NCI-H146 (cell line): ENCODE measurements around the gene DSG4.

ENCODE experiments used
- DNase-seq: peaks from one replicate; lab custom pipeline; 2025; lab: John Stamatoyannopoulos, UW

Gene DSG4

GRCh38 chr18:31407649-31408048 is 31.1 kb downstream of the DSG4 start:
- DNase-seq: no peak

DNA sequence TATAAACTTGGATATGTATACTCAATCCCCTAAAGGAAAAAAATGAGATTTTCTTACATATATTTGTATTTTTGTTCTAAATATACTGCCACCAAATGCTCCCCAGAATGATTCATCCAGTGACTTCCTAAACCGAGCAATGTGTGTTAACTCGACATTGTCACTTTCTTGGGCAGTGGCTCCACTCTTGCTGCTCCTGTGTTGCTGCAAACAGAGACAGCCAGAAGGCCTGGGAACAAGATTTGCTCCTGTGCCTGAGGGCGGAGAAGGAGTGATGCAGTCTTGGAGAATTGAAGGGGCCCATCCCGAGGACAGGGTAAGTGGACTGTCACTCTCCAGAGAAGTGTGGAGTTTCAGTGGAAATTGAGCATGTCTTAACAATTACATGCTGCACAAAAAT is 32.7 kb downstream of the DSG4 start:
- no peak for DNase-seq

DNA sequence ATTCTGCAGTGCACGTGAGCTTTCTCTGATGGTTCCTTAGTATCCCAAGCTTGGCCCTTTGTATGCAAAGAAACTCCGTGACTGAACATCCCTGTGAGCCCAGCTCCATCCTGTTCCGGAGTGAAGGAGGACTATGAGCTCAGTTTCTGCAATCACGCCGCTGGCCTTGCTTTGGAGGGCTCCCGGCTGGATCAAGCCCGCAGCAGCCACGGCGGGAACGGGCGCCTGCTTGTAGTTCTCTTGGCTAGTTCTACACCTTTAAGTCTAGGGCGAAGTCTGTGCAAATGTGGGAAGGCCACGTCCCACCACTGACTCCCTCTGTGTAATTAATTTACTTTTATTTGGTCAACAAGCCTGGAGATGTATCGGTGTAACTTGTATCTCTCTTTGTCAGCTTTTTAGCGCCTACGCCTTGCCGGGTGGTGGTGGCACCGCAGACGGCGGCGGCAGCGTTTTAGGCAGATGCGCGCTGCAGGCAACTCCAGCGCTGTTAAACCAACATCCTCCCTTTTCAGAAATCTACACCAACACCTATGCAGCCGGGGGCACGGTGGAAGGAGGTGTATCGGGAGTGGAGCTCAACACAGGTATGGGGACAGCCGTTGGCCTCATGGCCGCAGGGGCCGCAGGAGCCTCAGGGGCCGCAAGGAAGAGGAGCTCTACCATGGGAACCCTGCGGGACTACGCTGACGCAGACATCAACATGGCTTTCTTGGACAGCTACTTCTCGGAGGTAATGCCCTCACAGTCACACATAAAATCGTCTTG is 34.3 kb downstream of the DSG4 start:
- DNase-seq: no peak

- no peak for DNase-seq
Observed at GRCh38 chr18:31413137-31413536, 36.6 kb downstream of the DSG4 start.

DNA sequence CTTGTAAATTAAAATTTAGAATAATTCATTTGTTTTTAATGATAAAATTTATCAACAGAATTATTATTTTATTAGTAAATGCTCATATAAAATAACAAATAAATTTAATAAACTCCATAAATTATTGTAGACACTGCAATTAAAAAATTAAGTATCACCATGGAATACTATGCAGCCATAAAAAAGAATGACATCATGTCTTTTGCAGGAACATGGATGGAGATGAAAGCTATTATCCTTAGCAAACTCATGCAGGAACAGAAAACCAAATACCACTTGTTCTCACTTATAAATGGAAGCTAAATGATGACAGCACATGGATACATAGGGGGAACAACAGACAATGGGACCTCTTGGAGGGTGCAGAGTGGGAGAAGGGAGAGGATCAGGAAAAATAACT is 41.3 kb downstream of the DSG4 start:
- no peak for DNase-seq

GRCh38 chr18:31419457-31419932 is 42.9 kb downstream of the DSG4 start:
- no peak for DNase-seq

DNA sequence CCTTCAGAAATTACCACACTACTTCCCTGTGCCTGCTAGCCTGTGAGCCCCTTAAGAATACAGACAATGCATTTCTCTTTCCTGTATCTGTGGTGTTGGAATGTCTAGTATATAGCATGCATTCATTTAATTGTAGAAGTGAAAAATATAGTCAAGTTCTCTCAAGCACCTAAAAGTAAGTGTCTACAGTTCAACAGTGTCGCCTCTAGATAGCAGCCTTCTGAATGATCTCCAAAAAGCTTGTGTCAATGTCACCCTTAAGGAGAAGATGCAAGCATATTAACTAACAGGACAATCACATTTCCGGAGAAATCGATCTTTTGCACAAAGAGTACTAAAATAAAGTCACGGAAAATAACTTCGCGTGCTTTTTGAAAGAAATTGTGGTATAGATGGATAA is 43.5 kb downstream of the DSG4 start:
- no peak for DNase-seq

GRCh38 chr18:31420524-31420923 is 43.9 kb downstream of the DSG4 start:
- DNase-seq: no peak

DNA sequence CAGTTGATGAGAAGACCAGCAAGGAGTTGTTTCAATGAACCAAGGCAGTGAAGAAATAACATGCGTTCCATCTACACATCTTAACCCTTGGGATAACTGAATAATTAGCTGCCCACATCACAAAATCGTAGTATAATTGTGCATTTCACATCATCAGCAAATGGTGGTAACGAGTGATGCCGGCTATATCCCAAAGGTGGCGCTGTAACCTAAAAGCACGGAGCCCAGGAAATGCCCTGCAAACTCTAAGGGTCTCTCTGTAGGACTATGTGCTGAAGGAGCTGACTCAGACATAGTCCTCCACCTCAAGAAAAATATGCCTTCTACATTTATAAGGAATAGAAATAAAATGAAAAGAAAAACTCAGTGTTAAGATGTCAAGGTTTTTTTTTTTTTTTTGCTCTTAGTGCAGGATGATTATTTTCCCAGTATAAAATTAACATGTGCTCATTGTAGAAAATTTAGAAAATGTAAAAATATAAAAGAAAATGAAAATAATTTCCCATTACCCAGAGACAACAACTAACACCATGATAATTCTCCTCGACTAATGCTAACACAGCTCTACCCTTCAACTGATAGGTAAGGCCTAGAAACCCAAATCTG is 47.9 kb downstream of the DSG4 start:
- no peak for DNase-seq

DNA sequence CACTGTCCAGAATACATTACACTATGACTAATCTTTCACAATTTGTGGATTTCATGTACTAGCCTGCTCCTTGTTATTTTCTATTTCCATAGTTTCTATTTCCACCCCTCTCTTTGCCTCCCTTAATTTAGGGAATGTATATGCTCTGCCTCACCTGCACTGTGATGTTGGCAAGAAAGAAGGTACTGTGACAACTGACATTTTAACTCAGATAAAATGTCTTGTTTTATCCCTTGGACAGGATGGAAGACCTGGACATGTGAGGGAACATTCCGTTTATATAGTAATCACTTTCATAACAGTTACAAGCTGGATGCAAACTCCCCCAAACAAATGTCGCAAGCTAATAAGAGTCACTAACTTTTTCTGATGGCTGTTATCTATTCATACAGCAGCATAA is 49.4 kb downstream of the DSG4 start:
- no peak for DNase-seq

GRCh38 chr18:31426871-31427406 is 50.4 kb downstream of the DSG4 start:
- no peak for DNase-seq

GRCh38 chr18:31428211-31428610 is 51.6 kb downstream of the DSG4 start:
- DNase-seq: no peak

- DNase-seq: no peak
Observed at GRCh38 chr18:31429623-31430022, 53.0 kb downstream of the DSG4 start.

DNA sequence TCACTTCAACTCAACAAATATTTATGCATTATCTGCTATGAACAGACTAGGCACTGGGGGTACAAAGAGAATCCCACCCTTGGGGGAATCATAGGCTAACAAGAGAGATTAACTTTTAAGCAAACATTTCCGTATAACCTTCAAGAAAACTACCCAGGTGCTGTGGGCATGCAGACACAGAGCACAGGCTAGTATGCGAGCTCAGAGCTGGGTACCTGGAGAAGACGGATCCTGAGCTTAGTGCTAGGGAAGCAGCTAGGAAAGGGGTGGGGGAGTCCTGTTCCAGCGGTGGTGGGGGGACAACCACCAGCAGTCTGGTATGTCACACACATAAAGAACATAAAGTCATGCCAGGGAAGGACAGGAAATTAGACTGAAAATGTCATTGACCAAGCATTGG is 53.5 kb downstream of the DSG4 start:
- DNase-seq: no peak

GRCh38 chr18:31430554-31430953 is 54.0 kb downstream of the DSG4 start:
- no peak for DNase-seq

DNA sequence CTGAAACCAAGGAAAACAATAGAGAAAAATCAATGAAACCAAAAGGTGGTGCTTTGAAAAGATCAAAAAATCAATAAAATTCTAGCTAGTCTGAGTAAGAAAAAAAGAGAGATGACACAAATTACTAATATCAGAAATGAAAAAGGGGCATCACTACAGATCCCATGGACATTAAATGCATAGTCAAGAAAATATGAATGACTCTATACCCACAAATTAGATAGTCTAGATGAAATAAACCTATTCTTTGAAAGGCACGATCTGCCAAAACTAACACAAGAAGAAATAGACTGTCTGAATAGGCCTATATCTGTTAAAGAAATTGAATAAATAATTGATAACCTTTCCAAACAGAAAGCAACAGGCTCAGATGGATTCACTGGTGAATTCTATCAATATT is 55.7 kb downstream of the DSG4 start:
- DNase-seq: no peak

DNA sequence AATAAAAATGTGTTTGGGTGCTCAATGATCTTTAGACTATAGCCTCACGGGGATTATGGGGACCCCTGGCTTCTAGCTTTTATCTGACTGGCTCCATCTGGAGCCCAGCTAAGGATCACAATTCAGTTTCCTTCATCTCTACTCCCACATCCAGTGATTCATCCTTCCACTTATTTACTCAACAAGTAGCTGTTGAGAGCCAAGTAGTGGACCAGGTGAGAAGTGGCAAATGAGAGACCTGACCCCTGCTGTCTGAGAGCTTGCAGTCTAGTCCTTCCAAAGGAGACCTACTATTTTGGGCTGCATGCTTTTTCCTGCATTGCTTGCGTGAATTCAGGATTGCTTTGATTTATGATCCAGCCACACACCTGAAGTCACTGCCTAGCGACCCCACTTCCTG is 60.2 kb downstream of the DSG4 start:
- DNase-seq: no peak

DNA sequence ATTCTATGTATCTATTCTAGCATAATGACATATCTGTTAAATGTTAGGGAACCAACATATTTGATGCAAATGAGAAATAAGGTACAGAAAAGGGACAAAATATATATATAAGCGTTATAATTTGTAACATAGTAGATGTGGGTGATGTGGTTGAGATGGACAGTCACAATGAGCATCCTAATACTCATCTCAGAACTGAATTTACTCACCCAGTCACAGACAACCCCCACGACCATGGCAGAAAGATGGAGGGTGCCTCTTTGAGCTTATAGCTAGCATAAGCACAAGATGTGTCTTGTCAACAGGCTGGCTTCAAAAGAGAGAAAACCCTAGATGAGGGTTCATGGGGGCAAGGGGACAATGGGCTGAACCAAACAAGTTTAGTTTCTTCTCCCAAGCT is 61.8 kb downstream of the DSG4 start:
- DNase-seq: no peak

- DNase-seq: no peak
Observed at GRCh38 chr18:31439807-31440325, 63.3 kb downstream of the DSG4 start.

DNA sequence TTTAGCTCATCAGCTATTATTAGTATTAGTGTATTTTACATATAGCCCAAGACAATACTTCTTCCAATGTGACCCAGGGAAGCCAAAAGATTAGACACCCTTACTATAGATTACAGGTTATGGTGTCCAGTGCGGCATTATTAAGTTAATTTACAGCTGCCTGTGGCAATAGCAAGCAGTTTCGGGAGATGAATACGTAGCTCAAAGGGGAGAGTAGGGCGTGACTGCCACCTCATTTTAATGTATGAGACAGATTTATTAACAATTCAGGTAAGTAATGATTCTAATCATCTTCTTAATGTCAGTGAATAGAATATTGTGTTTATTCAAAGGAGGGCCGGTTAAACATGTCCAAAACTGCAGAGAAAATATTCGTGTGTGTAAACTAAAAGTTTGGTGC is 64.2 kb downstream of the DSG4 start:
- DNase-seq: no peak

DNA sequence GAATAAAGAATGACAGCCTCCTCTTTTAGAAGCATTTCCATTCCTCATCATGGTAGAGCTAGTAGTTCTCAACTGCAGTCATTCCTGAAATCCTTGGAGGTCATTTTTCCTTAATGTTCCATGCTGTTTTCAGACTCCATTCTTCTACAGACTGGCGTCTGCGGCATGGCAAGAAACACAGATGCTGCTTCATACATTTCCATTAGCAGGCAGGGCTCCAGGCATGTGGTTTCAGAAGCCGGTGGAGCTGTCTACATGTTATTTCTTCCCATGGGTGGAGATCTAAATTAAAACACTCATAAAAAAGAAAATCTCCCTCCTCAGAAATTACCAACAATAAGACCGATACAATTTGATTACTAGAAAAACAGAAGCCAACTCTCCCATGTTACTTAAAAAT is 64.9 kb downstream of the DSG4 start:
- DNase-seq: no peak

DNA sequence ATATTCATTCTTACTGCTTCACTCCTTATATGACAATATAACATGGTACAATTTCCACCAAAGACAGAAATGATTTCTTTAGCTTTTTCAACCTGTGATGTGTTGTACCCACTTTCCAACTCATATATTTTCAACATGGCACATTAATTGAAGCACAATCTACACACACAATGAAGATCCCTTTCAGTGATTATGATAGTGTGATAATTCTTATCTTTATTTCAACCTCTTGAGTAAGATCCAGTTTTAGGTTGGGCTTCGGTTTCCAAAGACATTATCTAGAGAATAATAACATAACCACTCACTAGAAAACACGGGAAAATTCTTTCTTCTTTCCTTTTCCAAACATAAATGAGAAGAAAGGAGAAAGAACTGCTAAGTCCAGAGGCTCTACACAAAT is 67.6 kb downstream of the DSG4 start:
- no peak for DNase-seq

- DNase-seq: no peak
Observed at GRCh38 chr18:31445908-31446307, 69.3 kb downstream of the DSG4 start.
